Lower lobe of right lung (tissue), 2 donors: ENCODE data around the gene STARD8. TPM values are rescaled to one million over a fixed set of nuclear protein-coding genes. Genes with fewer than 3 reads are reported as not detected.

ENCODE experiments used
- ATAC-seq, 2 donors: fragments of 200-7000 bp; cut with Tn5 transposase; one replicate each; pipeline ENCODE4 v1.9.1; 2020 to 2022; ENCODE audit warnings: mild to moderate bottlenecking in 2 of 2, moderate library complexity in 2 of 2
- DNase-seq: peaks from one replicate; pipeline ENCODE4 v3.0.0-alpha.2; 2020
- H3K27ac ChIP-seq: fragments of 200-600 bp; one replicate; pipeline ENCODE4 v1.8.0; 2022
- H3K27me3 ChIP-seq: fragments of 200-600 bp; one replicate; pipeline ENCODE4 v1.8.0; 2022; ENCODE audit warnings: low read depth
- H3K36me3 ChIP-seq: fragments of 200-600 bp; one replicate; pipeline ENCODE4 v1.8.0; 2022; ENCODE audit warnings: mild to moderate bottlenecking
- H3K4me1 ChIP-seq: fragments of 200-600 bp; one replicate; pipeline ENCODE4 v1.8.0; 2022
- H3K4me3 ChIP-seq: fragments of 200-600 bp; one replicate; pipeline ENCODE4 v1.8.0; 2022; ENCODE audit warnings: mild to moderate bottlenecking
- H3K9me3 ChIP-seq: fragments of 200-600 bp; one replicate; pipeline ENCODE4 v1.8.0; 2022
- intact Hi-C: fragments of 100-400 bp; cut with DNase I; formaldehyde crosslinking; loops from one replicate; pipeline ENCODE4 v1.11.0; 2022
- total RNA-seq: library from RNA; stranded (reverse); fragmentation: NEBNext Ultra II Directional; extraction: Animal tissue kit (Norgen Biotek cat#: 25700); gene quantifications from one replicate; pipeline ENCODE4 v1.2.1, GENCODE V29; 2021
- TF ChIP-seq, protein P1 (sequence below): fragments of 200-600 bp; IDR thresholded peaks from one replicate; pipeline ENCODE4 v1.8.0; 2022; ENCODE audit warnings: antibody characterized with exemption, mild to moderate bottlenecking
- donor health status: DM: no; HTN: yes; CAD: no; lungs with severe emphysema.

STARD8 gene
- total RNA-seq, 1 donor from 2014 or later: 36.5 TPM

DNA sequence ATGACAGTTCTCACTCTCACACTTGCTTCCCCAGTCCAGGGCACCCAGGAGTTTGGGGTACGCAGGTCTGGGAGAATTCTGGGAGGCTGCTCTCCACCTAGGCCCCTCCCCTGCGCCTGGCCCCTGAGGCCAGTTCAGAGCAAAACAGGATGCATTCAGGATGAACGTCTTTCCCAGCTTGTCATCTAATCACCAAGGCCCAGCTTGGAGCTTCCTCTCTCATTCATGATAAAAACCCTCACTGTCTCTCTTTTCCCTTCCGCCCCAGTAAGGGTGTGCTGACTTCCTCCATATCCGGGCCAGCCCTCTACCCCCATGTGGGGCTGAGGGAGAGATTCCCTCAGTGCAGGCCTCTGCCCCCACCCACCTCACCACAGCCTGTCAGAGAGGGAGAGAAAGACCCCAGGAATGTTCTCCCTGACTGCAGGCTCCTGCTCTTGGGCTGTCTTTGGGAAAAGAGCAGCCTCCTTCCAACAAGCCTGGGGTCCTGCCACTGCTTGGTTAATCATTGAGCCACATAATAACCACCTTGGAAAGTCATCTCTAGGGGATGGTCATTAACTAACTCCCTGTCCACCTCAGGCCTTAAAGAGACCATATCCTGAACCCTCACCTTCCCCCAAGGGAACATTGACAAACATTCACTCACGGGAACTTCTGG lies 50.1 kb downstream of the STARD8 start:
- no peaks in the 10 kb centered on the region for H3K36me3 ChIP-seq
- no peaks in the 10 kb centered on the region for H3K27me3 ChIP-seq
- no peak for DNase-seq
- TF ChIP-seq, protein P1, sequence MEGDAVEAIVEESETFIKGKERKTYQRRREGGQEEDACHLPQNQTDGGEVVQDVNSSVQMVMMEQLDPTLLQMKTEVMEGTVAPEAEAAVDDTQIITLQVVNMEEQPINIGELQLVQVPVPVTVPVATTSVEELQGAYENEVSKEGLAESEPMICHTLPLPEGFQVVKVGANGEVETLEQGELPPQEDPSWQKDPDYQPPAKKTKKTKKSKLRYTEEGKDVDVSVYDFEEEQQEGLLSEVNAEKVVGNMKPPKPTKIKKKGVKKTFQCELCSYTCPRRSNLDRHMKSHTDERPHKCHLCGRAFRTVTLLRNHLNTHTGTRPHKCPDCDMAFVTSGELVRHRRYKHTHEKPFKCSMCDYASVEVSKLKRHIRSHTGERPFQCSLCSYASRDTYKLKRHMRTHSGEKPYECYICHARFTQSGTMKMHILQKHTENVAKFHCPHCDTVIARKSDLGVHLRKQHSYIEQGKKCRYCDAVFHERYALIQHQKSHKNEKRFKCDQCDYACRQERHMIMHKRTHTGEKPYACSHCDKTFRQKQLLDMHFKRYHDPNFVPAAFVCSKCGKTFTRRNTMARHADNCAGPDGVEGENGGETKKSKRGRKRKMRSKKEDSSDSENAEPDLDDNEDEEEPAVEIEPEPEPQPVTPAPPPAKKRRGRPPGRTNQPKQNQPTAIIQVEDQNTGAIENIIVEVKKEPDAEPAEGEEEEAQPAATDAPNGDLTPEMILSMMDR: no peak
- H3K4me3 ChIP-seq: peak overlapping the region; percentile 63
- ATAC-seq: no peak
- H3K27ac ChIP-seq: peak overlapping the region; percentile 64
- H3K9me3 ChIP-seq: no peaks in the 10 kb centered on the region
- H3K4me1 ChIP-seq: peaks cover 12% of the 10 kb centered on the region
- intact Hi-C loops: no loop called here

DNA sequence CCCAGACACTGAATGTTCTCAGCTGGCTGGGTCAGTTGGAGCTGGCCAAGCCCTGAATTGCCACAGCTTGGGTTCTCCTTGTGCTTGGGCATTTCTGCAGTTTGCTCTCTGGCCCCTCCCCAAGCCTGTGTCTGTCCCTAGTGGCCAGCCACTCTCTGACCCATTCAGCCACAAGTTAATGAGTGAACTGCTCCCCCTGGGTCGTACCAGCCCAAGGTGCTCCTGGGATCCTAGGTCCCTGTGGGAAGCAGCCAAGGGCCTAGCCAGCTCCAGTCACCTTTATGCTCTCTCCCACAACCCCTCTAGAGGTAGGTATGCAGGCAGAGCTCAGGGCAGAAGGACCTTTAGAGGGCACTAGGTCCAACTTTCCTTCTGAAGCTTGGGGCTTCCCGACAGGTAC lies 51.5 kb downstream of the STARD8 start:
- Histone ChIP-seq H3K4me3 (no peak overlapping the region), H3K9me3 (no peaks in the 10 kb centered on the region), H3K36me3 (no peaks in the 10 kb centered on the region), H3K27ac (peak overlapping the region; percentile 27), H3K27me3 (no peaks in the 10 kb centered on the region), H3K4me1 (peaks cover 17% of the 10 kb centered on the region)
- TF ChIP-seq, protein P1: no peak
- intact Hi-C loops: no loop called here
- ATAC-seq (no peak), DNase-seq (no peak)

DNA sequence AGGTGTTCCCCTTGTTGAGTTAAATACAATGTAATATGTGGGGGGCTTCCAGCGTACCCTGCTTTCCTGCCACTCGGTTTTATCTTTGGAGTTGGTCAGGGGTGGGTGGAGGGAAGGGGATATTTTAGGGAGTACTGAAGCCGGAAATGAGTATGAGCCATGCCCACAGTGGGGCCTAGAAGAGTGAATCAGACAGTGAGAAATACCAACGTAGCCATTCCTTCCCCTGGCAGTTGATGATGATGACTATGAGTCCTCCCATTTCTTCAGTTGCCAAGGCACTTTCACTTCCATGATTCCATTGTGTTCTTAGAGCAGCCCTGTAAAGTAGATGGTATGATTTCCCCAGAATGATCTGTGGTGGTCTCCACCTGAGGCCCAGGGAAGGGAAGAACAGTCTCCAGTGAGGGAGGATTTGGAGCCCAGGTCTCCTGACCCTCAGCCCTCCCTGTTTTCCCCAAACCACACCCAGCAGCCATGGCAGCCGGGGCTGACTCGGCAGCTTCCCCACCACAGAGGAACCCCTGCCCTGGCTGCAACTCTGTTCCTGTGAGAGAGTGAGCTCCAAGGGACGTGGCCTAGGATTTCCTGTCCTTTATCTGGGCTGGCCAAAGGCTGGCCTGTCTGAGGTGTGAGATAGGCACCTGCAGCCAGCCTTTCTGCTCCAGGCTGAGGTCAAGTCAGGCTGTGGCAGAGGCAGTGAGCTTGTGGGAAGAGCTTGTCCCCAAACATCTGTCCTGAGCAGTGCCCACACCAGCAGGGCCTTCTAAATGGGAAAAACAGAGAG lies 52.7 kb downstream of the STARD8 start:
- ATAC-seq: peak; percentile 16 to 48
- Histone ChIP-seq H3K27me3 (no peaks in the 10 kb centered on the region), H3K27ac (peak overlapping the region; percentile 53), H3K4me3 (no peak overlapping the region), H3K36me3 (no peaks in the 10 kb centered on the region), H3K9me3 (no peaks in the 10 kb centered on the region), H3K4me1 (peaks cover 28% of the 10 kb centered on the region)
- intact Hi-C loops: no loop called here
- TF ChIP-seq, protein P1: no peak
- no peak for DNase-seq

DNA sequence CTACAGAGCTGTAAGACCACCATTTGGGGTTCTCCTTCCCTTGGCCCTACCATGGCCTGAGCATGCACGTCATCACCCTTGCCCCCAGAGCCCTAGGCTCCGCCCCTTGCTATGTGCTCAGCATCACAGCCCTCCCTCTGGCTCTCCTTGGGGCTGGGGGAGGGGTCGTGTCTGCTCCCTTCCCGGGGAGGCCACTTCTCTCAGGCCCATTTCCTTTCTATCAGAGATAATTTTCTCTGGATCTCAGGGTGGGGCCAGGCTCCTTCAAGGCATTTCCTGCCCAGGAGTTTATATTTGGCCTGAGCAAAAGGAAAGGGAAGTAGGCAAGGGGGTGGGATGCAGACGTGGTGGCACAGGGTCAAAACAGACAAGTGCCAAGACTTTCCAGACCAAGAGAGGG lies 55.9 kb downstream of the STARD8 start:
- ATAC-seq (peak; percentile 23 to 37), DNase-seq (no peak)
- intact Hi-C loops: no loop called here
- peak overlapping the region; percentile 36 for H3K27ac ChIP-seq
- H3K27me3 ChIP-seq: no peaks in the 10 kb centered on the region
- TF ChIP-seq, protein P1: no peak
- H3K9me3 ChIP-seq: no peaks in the 10 kb centered on the region
- no peak overlapping the region for H3K4me3 ChIP-seq
- H3K4me1 ChIP-seq: peaks cover 28% of the 10 kb centered on the region
- H3K36me3 ChIP-seq: no peaks in the 10 kb centered on the region

DNA sequence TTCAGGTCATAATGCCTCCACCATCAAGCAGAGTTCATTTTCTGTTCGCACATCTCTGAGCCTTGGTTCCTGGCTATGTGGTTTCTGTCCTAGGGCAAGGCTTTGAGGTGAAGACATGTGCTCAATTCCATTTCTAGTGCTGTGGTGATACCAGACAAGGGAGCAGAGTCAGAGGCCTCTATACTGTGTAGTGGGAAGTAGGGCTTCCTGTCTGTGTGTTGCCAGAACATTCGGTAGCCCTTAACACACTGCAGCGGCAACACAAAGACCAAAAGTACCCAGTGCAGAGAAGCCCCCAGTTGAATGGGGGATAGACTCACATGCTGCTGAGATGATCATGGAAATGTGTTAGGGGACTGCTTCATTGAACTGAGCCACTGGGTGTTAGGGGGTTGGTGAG lies 56.4 kb downstream of the STARD8 start:
- H3K27me3 ChIP-seq: no peaks in the 10 kb centered on the region
- intact Hi-C loops: no loop called here
- H3K9me3 ChIP-seq: no peaks in the 10 kb centered on the region
- ATAC-seq (peak; percentile 41 to 64), DNase-seq (no peak)
- TF ChIP-seq, protein P1: no peak
- no peaks in the 10 kb centered on the region for H3K36me3 ChIP-seq
- peak overlapping the region; percentile 36 for H3K27ac ChIP-seq
- H3K4me3 ChIP-seq: no peak overlapping the region
- H3K4me1 ChIP-seq: peaks cover 28% of the 10 kb centered on the region
